ENCODE data around the gene POLA1.
"Not testable (repeated sequence)": the region's sequence is repeated elsewhere in the genome, so short reads cannot be mapped to it uniquely, and the experiment has no call there.

Gene POLA1, protein sequence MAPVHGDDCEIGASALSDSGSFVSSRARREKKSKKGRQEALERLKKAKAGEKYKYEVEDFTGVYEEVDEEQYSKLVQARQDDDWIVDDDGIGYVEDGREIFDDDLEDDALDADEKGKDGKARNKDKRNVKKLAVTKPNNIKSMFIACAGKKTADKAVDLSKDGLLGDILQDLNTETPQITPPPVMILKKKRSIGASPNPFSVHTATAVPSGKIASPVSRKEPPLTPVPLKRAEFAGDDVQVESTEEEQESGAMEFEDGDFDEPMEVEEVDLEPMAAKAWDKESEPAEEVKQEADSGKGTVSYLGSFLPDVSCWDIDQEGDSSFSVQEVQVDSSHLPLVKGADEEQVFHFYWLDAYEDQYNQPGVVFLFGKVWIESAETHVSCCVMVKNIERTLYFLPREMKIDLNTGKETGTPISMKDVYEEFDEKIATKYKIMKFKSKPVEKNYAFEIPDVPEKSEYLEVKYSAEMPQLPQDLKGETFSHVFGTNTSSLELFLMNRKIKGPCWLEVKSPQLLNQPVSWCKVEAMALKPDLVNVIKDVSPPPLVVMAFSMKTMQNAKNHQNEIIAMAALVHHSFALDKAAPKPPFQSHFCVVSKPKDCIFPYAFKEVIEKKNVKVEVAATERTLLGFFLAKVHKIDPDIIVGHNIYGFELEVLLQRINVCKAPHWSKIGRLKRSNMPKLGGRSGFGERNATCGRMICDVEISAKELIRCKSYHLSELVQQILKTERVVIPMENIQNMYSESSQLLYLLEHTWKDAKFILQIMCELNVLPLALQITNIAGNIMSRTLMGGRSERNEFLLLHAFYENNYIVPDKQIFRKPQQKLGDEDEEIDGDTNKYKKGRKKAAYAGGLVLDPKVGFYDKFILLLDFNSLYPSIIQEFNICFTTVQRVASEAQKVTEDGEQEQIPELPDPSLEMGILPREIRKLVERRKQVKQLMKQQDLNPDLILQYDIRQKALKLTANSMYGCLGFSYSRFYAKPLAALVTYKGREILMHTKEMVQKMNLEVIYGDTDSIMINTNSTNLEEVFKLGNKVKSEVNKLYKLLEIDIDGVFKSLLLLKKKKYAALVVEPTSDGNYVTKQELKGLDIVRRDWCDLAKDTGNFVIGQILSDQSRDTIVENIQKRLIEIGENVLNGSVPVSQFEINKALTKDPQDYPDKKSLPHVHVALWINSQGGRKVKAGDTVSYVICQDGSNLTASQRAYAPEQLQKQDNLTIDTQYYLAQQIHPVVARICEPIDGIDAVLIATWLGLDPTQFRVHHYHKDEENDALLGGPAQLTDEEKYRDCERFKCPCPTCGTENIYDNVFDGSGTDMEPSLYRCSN (N-terminal part only)

DNA sequence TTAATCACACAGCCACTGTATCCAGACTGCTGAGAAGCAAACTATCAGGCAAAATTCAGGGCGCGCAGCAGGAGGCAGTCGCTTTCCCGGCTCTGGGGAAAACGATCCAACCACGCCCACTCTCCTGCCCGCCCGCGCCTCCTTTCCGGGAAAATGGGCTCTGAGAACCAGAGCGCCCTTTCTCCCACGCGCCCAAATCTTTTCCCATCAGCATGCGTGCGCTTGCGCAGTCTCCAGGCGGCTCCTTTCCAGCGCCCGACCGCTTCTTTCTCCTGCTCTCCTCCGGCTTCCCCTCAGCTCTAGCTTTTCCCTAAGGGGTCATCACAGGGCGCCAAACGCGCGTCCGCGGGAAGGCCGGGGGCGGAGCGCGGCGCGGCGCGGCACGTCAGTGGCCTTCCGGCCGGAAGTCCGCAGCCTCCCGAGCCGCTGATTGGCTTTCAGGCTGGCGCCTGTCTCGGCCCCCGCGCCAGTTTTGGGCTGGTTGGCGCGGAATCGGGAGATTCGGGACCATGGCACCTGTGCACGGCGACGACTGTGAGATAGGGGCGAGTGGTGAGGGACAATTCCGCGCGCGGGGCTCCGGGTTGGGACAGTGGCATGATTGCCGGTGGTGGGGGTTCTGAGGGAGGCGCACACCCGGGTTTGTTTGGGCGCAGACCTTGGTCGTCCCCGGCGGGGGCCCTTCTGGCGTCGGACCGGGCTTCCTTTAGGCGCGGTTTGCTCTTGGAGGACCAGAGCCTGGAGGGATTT is at the start of gene POLA1:
Gene POLA1, plus strand, starts transcription at position 466 of the 750 bp plus-strand sequence. Its CDS starts 44 bp downstream, at position 510.
- DNase-seq = peak; percentile 95
- peak; percentile 61 for TF ChIP-seq POLR2A (IDR thresholded peaks at IDR 0.05; ENCODE audit: low read length)
- no peak for TF ChIP-seq GATA1 (IDR thresholded peaks at IDR 0.05; ENCODE audit: low read depth, low read length)

DNA sequence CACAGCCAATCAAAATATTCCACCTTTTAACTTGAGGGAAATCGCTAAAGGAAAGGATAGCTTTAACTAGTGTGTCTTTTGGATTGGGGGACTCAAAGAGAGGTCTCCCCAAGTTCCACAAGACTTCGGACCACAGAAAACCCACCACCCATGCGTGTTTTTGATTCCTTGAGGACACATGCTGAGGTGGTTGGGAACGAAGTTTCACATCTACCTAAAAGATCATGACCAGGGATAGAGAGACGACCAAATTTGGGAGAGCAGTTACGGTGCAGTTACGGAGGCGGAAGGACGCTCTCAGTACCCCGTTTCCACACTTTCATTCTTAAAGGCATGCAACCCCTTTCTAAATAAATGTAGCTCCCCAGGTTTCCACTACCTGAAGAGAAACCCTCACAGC is 47.7 kb upstream of the POLA1 start:
- DNase-seq = peak; percentile 28 to 55
- TF ChIP-seq GATA1 (IDR thresholded peaks at IDR 0.05; ENCODE audit: low read depth, low read length) (no peak), POLR2A (IDR thresholded peaks at IDR 0.05; ENCODE audit: low read length) (no peak)

DNA sequence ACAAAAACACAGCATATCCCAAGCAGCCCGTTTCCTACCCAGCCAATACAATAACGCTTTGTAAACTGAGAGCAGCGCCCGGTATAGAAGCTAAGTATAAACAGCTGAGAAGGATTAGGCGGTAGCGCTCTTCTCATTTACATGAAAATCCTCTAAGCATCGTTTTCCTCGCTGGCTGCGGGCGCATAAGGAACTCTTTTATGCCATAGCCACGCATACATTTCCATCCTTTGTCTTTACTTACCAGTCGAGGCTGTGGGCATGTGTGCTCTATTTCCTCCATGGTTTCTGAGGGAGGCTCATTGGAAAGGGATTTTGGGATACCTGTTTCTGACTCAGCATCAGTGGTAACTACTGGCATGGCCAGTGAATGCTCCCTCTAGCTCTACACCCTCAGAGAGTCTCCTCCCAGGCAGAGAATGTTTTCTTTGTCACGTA is 47.0 kb upstream of the POLA1 start:
- DNase-seq = peak; percentile 41 to 62
- TF ChIP-seq GATA1 (IDR thresholded peaks at IDR 0.05; ENCODE audit: low read depth, low read length) (no peak), POLR2A (IDR thresholded peaks at IDR 0.05; ENCODE audit: low read length) (no peak)

DNA sequence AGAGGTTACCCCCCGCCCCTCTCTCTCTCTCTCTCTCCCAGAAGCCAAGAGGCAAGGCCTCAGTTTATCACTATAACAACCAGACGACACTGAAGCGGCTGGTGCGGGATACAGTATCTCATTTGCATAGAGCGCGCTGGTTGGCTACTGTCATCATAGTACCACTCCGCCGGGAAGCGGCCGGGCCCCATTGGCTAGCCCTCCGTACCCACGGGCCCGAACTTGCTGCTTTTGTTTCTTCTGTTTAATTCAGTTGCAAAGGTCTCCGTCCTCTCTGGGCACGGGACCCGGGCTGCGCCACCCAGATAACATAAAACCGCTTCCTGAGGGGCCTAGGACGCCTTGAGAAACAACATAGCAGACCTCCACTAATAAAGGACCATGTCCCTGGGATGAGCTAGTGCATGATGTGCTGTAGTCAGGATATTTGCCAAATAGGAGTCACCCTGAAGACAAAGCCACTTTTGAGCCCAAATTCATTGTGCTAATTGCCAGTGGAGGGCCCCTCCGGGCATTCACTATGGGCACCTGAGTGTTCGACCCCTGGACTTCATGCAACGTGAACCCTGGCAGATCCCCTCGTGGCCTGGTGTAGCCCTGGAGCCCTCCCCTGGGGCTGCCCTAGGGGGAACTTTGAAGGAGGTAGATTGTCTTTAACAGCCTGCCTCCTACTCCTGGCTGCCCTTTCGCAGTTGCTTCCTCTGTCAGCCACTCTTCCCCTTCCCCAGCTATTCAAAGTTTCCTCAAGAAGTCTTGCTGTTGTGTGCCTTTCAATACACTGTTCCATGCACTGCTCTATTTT is 46.3 kb upstream of the POLA1 start, which contains the start of gene PCYT1B:
Gene PCYT1B, minus strand, starts transcription at position 91 of the 802 bp plus-strand sequence. CDS start 242 bp downstream, outside the sequence.
- TF ChIP-seq POLR2A (IDR thresholded peaks at IDR 0.05; ENCODE audit: low read length) = peak; percentile 83
- no peak for TF ChIP-seq GATA1 (IDR thresholded peaks at IDR 0.05; ENCODE audit: low read depth, low read length)
- peak; percentile 86 to 90 for DNase-seq

DNA sequence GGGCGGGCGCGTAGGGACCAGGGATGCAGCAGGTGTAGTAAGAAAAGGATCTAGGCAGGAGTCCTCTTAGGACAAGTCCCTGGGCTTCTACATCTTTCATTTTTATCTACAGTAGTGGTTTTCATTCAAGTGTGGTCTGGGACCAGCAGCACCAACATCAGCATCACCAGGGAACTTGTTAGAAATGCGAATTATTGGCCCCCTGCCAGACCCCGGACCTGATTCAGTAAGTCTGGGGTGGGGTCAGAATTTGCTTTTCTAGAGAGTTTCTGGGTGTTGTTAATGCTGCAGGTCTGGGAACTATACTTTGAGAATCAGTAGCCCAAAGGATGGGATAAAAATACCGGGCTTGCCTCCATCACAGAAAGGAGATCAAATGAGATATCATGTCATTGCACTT is 45.2 kb upstream of the POLA1 start:
- peak; percentile 5 to 17 for DNase-seq

DNA sequence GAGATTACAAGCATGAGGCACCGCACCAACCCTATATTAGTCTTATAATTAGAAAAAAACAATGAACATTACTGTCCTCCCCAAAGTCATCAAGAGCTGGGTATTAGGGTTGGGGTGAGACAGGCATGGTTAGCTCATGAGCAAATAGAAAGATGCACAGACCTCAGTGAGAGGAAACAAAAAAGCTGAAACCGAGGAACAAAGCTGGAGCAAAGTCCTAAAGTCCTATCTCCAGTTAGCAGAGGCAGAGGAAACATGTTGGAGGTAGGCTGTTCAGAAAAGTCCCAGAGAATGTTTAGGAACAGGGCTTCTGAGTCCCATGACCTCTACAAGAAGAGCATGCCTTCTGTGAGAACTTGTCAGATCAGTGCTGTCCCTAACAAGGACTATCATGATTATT is 41.9 kb upstream of the POLA1 start:
- no peak for DNase-seq
- TF ChIP-seq POLR2A (IDR thresholded peaks at IDR 0.05; ENCODE audit: low read length) (no peak), GATA1 (IDR thresholded peaks at IDR 0.05; ENCODE audit: low read depth, low read length) (no peak)

More for the DNA sequence above, 45.2 kb upstream of the POLA1 start:
- TF ChIP-seq POLR2A (IDR thresholded peaks at IDR 0.05; ENCODE audit: low read length) = no peak
- TF ChIP-seq GATA1 (IDR thresholded peaks at IDR 0.05; ENCODE audit: low read depth, low read length) = no peak

DNA sequence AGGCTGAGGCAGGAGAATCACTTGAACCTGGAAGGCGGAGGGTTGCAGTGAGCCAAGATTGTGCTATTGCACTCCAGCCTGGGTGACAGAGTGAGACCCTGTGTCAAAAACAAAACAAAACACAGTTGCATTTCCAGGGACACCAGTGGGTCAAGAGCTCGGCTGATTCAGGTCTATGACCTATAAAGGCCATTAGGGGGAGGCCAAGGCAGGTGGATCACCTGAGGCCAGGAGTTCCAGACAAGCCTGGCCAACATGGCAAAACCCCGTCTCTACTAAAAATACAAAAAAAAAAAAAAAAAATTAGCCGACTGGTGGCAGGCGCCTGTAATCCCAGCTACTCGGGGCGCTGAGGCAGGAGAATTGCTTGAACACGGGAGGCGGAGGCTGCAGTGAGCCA is 38.0 kb upstream of the POLA1 start:
- not testable (repeated sequence) for DNase-seq

DNA sequence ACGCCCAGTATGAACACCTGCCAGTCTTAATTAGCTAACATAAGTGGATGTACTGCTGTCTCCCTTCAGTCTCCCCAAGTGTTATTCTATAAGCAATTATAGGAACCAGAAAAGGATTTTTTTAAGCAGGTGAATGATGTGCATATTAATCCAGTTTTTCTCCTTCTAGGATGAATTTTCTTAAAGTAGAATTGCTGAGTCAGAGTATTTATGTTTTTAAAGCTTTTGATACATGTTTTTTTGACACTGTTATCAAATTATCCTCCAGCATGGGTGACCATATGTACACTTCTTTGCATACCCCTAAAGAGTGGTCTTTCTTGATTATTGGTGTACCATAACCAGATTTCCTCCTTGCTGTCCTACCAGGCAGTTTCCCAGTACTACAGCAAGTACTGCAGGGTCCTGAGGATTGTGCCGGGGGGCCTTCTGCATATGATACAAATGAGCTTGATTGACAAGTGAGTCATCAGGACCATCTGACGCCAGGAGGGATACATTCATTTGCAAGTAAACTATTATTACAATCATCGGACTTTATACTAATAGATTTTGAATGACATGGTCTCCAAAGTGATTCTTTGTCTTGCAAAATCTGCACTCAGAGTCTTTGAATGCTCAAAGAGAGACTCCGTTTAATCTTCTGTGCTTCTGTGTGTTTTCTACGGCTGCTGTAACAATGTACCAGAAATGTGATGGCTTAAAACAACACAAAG is 35.9 kb upstream of the POLA1 start:
- TF ChIP-seq GATA1 (IDR thresholded peaks at IDR 0.05; ENCODE audit: low read depth, low read length) (no peak), POLR2A (IDR thresholded peaks at IDR 0.05; ENCODE audit: low read length) (no peak)
- DNase-seq = no peak

DNA sequence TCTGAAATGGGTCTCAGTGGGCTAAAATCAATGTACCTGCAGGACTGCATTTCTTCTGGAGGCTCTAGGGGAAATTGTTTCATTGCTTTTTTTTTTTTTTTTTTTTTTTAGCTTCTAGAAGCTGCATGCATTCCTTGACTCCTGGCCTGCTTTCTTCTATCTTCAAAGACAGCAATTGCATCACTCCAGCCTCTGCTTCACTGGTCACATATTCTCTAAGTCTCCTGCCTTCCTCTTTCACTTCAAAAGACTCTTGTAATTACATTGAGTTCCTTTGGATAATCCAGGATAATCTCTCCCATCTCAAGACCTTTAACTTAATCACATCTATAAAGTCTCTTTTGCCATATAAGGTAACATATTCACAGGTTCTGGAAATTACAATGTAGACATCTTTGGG is 35.3 kb upstream of the POLA1 start:
- TF ChIP-seq POLR2A (IDR thresholded peaks at IDR 0.05; ENCODE audit: low read length) (no peak), GATA1 (IDR thresholded peaks at IDR 0.05; ENCODE audit: low read depth, low read length) (no peak)
- no peak for DNase-seq

DNA sequence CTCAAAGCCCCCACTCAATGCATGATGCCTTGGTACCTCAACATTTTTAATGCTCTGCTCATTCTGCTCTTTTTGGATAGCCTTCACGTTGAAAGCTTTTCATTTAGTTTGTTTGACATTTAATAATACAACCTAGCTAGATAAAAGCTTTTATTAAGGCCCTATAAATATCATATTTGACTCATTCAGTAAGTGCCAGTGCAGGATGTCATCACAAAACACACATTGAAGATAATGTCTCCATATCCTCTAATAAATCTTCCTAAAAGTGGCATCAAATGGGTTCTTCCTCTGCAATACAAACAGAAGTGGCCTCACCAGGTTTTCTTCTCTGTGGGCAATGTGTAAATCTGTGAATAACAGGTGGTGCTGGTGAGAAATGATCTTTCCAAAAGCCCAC is 34.6 kb upstream of the POLA1 start:
- DNase-seq = no peak
- TF ChIP-seq GATA1 (IDR thresholded peaks at IDR 0.05; ENCODE audit: low read depth, low read length) (no peak), POLR2A (IDR thresholded peaks at IDR 0.05; ENCODE audit: low read length) (no peak)

DNA sequence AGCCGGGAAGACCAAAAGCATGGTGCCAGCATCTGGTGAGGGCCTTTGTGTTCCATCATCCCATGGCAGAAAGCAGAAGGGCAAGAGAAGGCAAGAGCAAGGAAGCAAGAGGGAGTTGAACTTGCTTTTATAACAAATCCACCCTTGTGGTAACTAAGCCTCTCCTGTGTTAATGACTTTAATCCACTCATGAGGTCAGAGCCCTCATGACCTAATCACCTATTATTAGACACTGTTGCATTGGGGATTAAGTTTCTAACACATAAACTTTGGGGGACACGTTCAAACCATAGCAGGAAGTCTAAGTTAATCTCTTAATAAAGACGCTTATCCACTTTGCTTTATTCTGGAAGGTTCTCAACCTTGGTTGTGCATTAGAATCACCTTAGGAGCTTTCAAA is 34.1 kb upstream of the POLA1 start:
- no peak for TF ChIP-seq GATA1 (IDR thresholded peaks at IDR 0.05; ENCODE audit: low read depth, low read length)
- no peak for TF ChIP-seq POLR2A (IDR thresholded peaks at IDR 0.05; ENCODE audit: low read length)
- DNase-seq = no peak

All from erythroblast (primary cell).